Panc1 (cell line): ENCODE results near the gene ACADSB. TPM values are rescaled to one million over a fixed set of nuclear protein-coding genes. Genes with fewer than 3 reads are reported as not detected.

Experiments
- ATAC-seq: fragments of 200-7000 bp; cut with Tn5 transposase; 2 replicates; pipeline ENCODE4 v1.9.1; 2020; ENCODE audit warnings: mild to moderate bottlenecking, moderate library complexity
- BruUV-seq: library from RNA; stranded (reverse); fragments of 400-500 nt; replicated peaks from 2 replicates; lab custom pipeline; 2021; lab: Mats Ljungman, UMichigan
- CTCF ChIA-PET: fragments of 300-600 bp; sonication (Branson Sonifier 250); formaldehyde crosslinking; loops from one replicate; lab custom pipeline; 2022; ENCODE audit warnings: antibody characterized with exemption; lab: Charles Lee
- POLR2A ChIA-PET: fragments of 300-600 bp; sonication (Branson Sonifier 250); formaldehyde crosslinking; loops from one replicate; lab custom pipeline; 2022; ENCODE audit warnings: antibody characterized with exemption; lab: Charles Lee
- DNase-seq: peaks from one replicate; pipeline ENCODE4 v3.0.0-alpha.2; 2010; ENCODE audit warnings: low read depth, low spot score
- H3K27ac ChIP-seq: 2 replicates; pipeline ENCODE4 v1.5.1; 2011; ENCODE audit warnings: mild to moderate bottlenecking, low read length, inconsistent platforms
- H3K27me3 ChIP-seq: fragments of 200-500 bp; sonication (Bioruptor generic); 2 replicates; pipeline ENCODE4 v1.6.0; 2014; ENCODE audit warnings: low read length, inconsistent platforms; ENCODE audit not compliant: control insufficient read depth, insufficient read depth
- H3K36me3 ChIP-seq: fragments of 200-500 bp; sonication (Bioruptor generic); 2 replicates; pipeline ENCODE4 v1.5.1; 2014; ENCODE audit warnings: inconsistent platforms, mild to moderate bottlenecking, low read length, moderate library complexity; ENCODE audit not compliant: control insufficient read depth, insufficient read depth
- H3K4me1 ChIP-seq: 2 replicates; pipeline ENCODE4 v1.5.1; 2011; ENCODE audit warnings: inconsistent platforms, mild to moderate bottlenecking, low read length, moderate library complexity; ENCODE audit not compliant: control insufficient read depth, insufficient read depth
- H3K4me3 ChIP-seq, 2 experiments: 2 replicates each; pipeline ENCODE4 v1.5.1; 2011 to 2012; ENCODE audit warnings: low read depth in 2 of 2, low read length in 2 of 2, mild to moderate bottlenecking in 2 of 2, inconsistent platforms in 1 of 2, moderate library complexity in 1 of 2
- H3K9me3 ChIP-seq: fragments of 200-500 bp; sonication (Bioruptor generic); 2 replicates; pipeline ENCODE4 v1.5.1; 2014; ENCODE audit warnings: low read depth, mild to moderate bottlenecking, inconsistent platforms, low read length, moderate library complexity; ENCODE audit not compliant: control insufficient read depth, insufficient read depth
- POLR2AphosphoS5 ChIP-seq: IDR thresholded peaks from 2 replicates; pipeline ENCODE4 v1.6.1; 2012; ENCODE audit warnings: mild to moderate bottlenecking, low read depth, low read length, moderate library complexity
- SIN3A ChIP-seq: IDR thresholded peaks from 2 replicates; pipeline ENCODE4 v1.6.1; 2012; ENCODE audit warnings: low read depth, mild to moderate bottlenecking, low read length, moderate library complexity, borderline replicate concordance; ENCODE audit not compliant: insufficient read depth
- TCF7L2 ChIP-seq: IDR thresholded peaks from 2 replicates; pipeline ENCODE4 v1.6.1; 2011; ENCODE audit warnings: mild to moderate bottlenecking, low read depth, low read length, inconsistent platforms
- in situ Hi-C: cut with HindIII; loops from 2 replicates; pipeline ENCODE4 v1.10.0; 2016; ENCODE audit warnings: low sequenced_read_pairs, low pct_unique_long_range_greater_than_20kb
- intact Hi-C: fragments of 100-400 bp; cut with micrococcal nuclease; formaldehyde crosslinking; loops from one replicate; pipeline ENCODE4 v1.10.0; 2022; ENCODE audit not compliant: unreplicated experiment
- total RNA-seq: library from RNA; stranded (reverse); gene quantifications from one replicate; pipeline ENCODE4 v1.2.1, GENCODE V29; 2021; ENCODE audit not compliant: unreplicated experiment
- TF ChIP-seq, protein P1 (sequence below), 2 experiments: IDR thresholded peaks; 2 replicates each; pipeline ENCODE4 v1.6.1; 2011 to 2012; ENCODE audit warnings: low read depth in 2 of 2, control low read depth in 1 of 2, low read length in 1 of 2, mild to moderate bottlenecking in 1 of 2, moderate library complexity in 1 of 2; ENCODE audit not compliant: insufficient read depth in 1 of 2
- TF ChIP-seq, protein P2 (sequence below): fragments of 450-650 bp; IDR thresholded peaks from 2 replicates; pipeline ENCODE4 v1.5.1; 2017; ENCODE audit warnings: mild to moderate bottlenecking

ACADSB gene
- total RNA-seq, 1 experiment from 2014 or later, result 19.2 TPM

DNA sequence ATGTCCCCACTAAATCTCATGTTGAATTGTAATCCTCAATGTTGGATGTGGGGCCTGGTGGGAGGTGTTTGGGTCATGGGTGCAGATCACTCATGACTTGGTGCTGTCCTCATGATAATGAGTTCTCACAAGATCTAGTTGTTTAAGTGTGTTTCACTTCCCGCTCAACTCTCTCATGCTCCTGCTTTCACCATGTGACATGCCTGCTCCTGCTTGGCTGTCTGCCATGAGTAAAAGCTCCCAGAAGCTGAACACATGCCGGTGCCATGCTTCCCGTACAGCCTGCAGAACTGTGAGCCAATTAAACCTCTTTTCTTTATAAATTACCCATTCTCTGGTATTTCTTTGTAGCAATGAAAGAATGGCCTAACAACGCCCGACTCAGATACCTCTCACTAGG, 34.8 kb upstream of the ACADSB start:
- no peak for DNase-seq
- POLR2A ChIA-PET, result no interaction called here
- BruUV-seq, result no TSS peak
- CTCF ChIA-PET, result interaction anchor here (0.6 kb wide), 1 partner anchor 19 kb away, joined by 3 read pairs; no protein-coding TSS in a partner anchor
- Histone ChIP-seq H3K36me3 (no peaks in the 10 kb centered on the region), H3K4me3 (no peak overlapping the region), H3K27ac (no peak overlapping the region), H3K4me1 (no peaks in the 10 kb centered on the region), H3K27me3 (no peaks in the 10 kb centered on the region), H3K9me3 (no peaks in the 10 kb centered on the region)
- intact Hi-C loops, result no loop called here
- TF ChIP-seq, protein P1, sequence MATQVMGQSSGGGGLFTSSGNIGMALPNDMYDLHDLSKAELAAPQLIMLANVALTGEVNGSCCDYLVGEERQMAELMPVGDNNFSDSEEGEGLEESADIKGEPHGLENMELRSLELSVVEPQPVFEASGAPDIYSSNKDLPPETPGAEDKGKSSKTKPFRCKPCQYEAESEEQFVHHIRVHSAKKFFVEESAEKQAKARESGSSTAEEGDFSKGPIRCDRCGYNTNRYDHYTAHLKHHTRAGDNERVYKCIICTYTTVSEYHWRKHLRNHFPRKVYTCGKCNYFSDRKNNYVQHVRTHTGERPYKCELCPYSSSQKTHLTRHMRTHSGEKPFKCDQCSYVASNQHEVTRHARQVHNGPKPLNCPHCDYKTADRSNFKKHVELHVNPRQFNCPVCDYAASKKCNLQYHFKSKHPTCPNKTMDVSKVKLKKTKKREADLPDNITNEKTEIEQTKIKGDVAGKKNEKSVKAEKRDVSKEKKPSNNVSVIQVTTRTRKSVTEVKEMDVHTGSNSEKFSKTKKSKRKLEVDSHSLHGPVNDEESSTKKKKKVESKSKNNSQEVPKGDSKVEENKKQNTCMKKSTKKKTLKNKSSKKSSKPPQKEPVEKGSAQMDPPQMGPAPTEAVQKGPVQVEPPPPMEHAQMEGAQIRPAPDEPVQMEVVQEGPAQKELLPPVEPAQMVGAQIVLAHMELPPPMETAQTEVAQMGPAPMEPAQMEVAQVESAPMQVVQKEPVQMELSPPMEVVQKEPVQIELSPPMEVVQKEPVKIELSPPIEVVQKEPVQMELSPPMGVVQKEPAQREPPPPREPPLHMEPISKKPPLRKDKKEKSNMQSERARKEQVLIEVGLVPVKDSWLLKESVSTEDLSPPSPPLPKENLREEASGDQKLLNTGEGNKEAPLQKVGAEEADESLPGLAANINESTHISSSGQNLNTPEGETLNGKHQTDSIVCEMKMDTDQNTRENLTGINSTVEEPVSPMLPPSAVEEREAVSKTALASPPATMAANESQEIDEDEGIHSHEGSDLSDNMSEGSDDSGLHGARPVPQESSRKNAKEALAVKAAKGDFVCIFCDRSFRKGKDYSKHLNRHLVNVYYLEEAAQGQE (IDR thresholded peaks at IDR 0.05; ENCODE audit: insufficient read depth in 1 of 2, low read depth in 2 of 2, low read length in 1 of 2), result no peak
- TF ChIP-seq SIN3A (no peak), TCF7L2 (no peak), POLR2AphosphoS5 (no peak)
- TF ChIP-seq, protein P2, sequence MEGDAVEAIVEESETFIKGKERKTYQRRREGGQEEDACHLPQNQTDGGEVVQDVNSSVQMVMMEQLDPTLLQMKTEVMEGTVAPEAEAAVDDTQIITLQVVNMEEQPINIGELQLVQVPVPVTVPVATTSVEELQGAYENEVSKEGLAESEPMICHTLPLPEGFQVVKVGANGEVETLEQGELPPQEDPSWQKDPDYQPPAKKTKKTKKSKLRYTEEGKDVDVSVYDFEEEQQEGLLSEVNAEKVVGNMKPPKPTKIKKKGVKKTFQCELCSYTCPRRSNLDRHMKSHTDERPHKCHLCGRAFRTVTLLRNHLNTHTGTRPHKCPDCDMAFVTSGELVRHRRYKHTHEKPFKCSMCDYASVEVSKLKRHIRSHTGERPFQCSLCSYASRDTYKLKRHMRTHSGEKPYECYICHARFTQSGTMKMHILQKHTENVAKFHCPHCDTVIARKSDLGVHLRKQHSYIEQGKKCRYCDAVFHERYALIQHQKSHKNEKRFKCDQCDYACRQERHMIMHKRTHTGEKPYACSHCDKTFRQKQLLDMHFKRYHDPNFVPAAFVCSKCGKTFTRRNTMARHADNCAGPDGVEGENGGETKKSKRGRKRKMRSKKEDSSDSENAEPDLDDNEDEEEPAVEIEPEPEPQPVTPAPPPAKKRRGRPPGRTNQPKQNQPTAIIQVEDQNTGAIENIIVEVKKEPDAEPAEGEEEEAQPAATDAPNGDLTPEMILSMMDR, result no peak
- in situ Hi-C loops, result no loop called here
- no peak for ATAC-seq

DNA sequence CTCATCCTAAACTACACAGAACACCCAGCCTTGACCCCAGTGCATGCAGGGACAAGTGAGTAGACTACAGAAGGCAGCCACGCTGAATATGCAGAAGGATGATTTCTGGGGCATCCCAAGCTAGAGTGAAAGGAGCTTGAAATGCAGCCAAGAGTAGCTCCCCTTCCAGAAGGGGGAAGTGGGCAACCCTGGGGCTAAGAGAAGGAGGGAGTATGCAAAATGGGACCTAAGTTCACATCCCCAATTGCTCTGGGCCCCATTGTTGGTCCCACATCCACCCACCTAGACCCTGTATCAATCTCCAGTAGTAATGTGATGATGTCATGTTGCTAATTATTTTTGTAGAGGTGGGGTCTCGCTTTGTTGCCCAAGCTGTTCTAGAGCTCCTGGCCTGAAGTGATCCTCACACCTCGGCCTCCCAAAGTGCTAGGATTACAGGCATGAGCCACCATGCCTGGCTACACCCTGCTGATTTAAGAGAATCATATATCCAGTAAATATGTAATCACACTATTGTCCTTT, 34.2 kb upstream of the ACADSB start:
- no TSS peak for BruUV-seq
- Histone ChIP-seq H3K27me3 (no peaks in the 10 kb centered on the region), H3K9me3 (no peaks in the 10 kb centered on the region), H3K4me3 (no peak overlapping the region), H3K4me1 (no peaks in the 10 kb centered on the region), H3K36me3 (no peaks in the 10 kb centered on the region), H3K27ac (no peak overlapping the region)
- CTCF ChIA-PET, result no interaction called here
- no peak for TF ChIP-seq TCF7L2
- TF ChIP-seq, protein P2, result no peak
- no peak for TF ChIP-seq POLR2AphosphoS5
- TF ChIP-seq SIN3A, result no peak
- TF ChIP-seq, protein P1 (IDR thresholded peaks at IDR 0.05; ENCODE audit: insufficient read depth in 1 of 2, low read depth in 2 of 2, low read length in 1 of 2), result no peak
- in situ Hi-C loops (no loop called here), intact Hi-C loops (no loop called here)
- ATAC-seq, result no peak
- POLR2A ChIA-PET, result no interaction called here
- DNase-seq, result no peak
